KMS-11 (cell line): ENCODE measurements around the gene ATL2.
"Not testable (repeated sequence)": the region's sequence is repeated elsewhere in the genome, so short reads cannot be mapped to it uniquely, and the experiment has no call there.

Experiments
- H2AFZ ChIP-seq: fragments of 200-600 bp; sonication (generic); 2 replicates; pipeline ENCODE4 v1.6.1; 2016; ENCODE audit warnings: antibody characterized with exemption, mixed run types, low read depth
- H3K27ac ChIP-seq: fragments of 200-600 bp; sonication (generic); 2 replicates; pipeline ENCODE4 v1.6.1; 2016; ENCODE audit warnings: mild to moderate bottlenecking, mixed run types
- H3K27me3 ChIP-seq: fragments of 200-600 bp; sonication (generic); 2 replicates; pipeline ENCODE4 v1.6.1; 2017; ENCODE audit warnings: mild to moderate bottlenecking, low read depth, mixed run types, moderate library complexity; ENCODE audit not compliant: insufficient read depth
- H3K36me3 ChIP-seq: fragments of 200-600 bp; sonication (generic); 2 replicates; pipeline ENCODE4 v1.6.1; 2017; ENCODE audit warnings: mild to moderate bottlenecking, mixed run types; ENCODE audit not compliant: insufficient read depth
- H3K4me1 ChIP-seq: fragments of 200-600 bp; sonication (generic); 2 replicates; pipeline ENCODE4 v1.6.1; 2016; ENCODE audit warnings: mild to moderate bottlenecking, low read depth, mixed run types; ENCODE audit not compliant: poor library complexity, severe bottlenecking
- H3K4me2 ChIP-seq: fragments of 200-600 bp; sonication (generic); 2 replicates; pipeline ENCODE4 v1.7.0; 2016; ENCODE audit warnings: mild to moderate bottlenecking, mixed run types
- H3K4me3 ChIP-seq: fragments of 200-600 bp; sonication (generic); IDR thresholded peaks from 2 replicates; pipeline ENCODE4 v1.6.1; 2017; ENCODE audit warnings: low read depth, low read length, mixed read lengths; ENCODE audit not compliant: insufficient read depth
- H3K79me2 ChIP-seq: fragments of 200-600 bp; sonication (generic); 2 replicates; pipeline ENCODE4 v1.6.1; 2016; ENCODE audit warnings: low read depth, mixed run types; ENCODE audit not compliant: insufficient read depth
- H3K9ac ChIP-seq: fragments of 200-600 bp; sonication (generic); 2 replicates; pipeline ENCODE4 v1.6.1; 2016; ENCODE audit warnings: mild to moderate bottlenecking, mixed run types
- H4K20me1 ChIP-seq: fragments of 200-600 bp; sonication (generic); 2 replicates; pipeline ENCODE4 v1.6.1; 2016; ENCODE audit warnings: mild to moderate bottlenecking, mixed run types; ENCODE audit not compliant: insufficient read depth
- TF ChIP-seq, protein P1 (sequence below): fragments of 200-600 bp; sonication (generic); conservative IDR thresholded peaks from 2 replicates; pipeline ENCODE4 v1.6.1; 2017; ENCODE audit warnings: low read depth, mild to moderate bottlenecking, antibody characterized with exemption, low read length, moderate library complexity, mixed read lengths

The ATL2 gene

DNA sequence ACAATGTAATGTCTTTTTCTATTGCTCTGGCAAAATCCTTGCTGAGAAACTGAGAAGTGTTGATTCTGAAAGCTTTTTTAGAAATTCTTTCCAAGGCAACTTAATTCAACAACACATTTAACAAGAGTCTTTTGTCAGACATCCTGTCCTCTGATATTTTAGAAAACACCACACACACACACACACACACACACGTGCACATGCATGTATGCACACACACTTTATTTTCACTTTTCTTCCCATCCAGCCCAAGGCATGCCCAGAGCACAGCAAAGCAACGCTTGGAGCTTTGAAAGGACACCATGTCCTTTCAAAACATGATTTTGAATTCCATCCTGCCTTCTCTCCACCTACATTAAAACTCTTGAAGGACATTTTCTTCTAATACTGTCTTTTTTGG is 116.1 kb downstream of the ATL2 start:
- H3K4me3 ChIP-seq, result no peak overlapping the region
- TF ChIP-seq, protein P1, sequence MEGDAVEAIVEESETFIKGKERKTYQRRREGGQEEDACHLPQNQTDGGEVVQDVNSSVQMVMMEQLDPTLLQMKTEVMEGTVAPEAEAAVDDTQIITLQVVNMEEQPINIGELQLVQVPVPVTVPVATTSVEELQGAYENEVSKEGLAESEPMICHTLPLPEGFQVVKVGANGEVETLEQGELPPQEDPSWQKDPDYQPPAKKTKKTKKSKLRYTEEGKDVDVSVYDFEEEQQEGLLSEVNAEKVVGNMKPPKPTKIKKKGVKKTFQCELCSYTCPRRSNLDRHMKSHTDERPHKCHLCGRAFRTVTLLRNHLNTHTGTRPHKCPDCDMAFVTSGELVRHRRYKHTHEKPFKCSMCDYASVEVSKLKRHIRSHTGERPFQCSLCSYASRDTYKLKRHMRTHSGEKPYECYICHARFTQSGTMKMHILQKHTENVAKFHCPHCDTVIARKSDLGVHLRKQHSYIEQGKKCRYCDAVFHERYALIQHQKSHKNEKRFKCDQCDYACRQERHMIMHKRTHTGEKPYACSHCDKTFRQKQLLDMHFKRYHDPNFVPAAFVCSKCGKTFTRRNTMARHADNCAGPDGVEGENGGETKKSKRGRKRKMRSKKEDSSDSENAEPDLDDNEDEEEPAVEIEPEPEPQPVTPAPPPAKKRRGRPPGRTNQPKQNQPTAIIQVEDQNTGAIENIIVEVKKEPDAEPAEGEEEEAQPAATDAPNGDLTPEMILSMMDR, result no peak
- H3K27ac ChIP-seq, result no peak overlapping the region
- H3K27me3 ChIP-seq, result no peaks in the 10 kb centered on the region
- no peaks in the 10 kb centered on the region for H3K36me3 ChIP-seq
- H3K79me2 ChIP-seq, result no peaks in the 10 kb centered on the region
- no peak overlapping the region for H3K4me2 ChIP-seq
- no peak overlapping the region for H3K9ac ChIP-seq
- no peaks in the 10 kb centered on the region for H4K20me1 ChIP-seq
- no peaks in the 10 kb centered on the region for H3K4me1 ChIP-seq
- no peak overlapping the region for H2AFZ ChIP-seq

DNA sequence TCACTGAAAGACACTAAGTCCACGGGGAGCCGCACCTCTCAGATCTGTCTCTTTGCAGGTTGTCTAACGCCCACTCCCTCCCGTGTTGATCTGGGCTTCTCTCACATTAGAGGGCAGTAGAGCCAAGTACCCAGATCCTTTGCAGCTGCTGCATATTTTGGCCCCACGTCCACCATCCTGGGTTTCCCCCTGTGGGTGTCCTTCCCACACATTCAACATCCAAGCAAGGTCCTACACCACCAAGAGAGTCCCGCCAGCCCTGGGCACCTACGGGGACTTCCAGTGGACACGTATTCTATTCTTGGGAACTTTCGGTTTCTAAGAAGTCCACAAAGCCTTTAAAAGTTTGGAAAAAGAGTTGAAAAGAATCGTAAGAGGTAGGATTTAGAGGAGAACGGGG is 116.6 kb downstream of the ATL2 start:
- TF ChIP-seq, protein P1, result no peak
- H3K27ac ChIP-seq, result no peak overlapping the region
- no peaks in the 10 kb centered on the region for H3K79me2 ChIP-seq
- H3K4me1 ChIP-seq, result no peaks in the 10 kb centered on the region
- H4K20me1 ChIP-seq, result no peaks in the 10 kb centered on the region
- H3K4me3 ChIP-seq, result no peak overlapping the region
- H2AFZ ChIP-seq, result no peak overlapping the region
- no peaks in the 10 kb centered on the region for H3K36me3 ChIP-seq
- no peak overlapping the region for H3K9ac ChIP-seq
- no peak overlapping the region for H3K4me2 ChIP-seq
- H3K27me3 ChIP-seq, result no peaks in the 10 kb centered on the region

DNA sequence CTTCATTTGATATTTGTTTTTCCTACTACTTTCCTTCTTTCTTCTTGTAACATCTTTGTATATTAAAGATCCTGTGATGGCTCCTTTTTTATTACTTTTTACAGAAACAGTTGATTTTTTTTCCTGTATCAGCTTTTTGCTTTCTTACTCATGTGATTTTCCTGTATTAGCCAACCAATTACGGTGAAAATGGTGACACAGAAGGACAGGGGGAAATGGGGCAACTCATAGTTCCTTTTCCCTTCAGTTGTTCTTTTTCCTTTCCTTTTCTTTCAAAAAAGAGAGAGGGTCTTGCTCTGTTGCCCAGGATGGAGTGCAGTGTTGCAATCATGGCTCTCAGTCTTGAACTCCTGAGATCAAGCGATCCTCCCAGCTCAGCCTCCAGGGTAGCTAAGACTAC is 117.8 kb downstream of the ATL2 start:
- H3K27me3 ChIP-seq, result no peaks in the 10 kb centered on the region
- no peaks in the 10 kb centered on the region for H3K4me1 ChIP-seq
- TF ChIP-seq, protein P1, result no peak
- H3K4me3 ChIP-seq, result no peak overlapping the region
- H3K79me2 ChIP-seq, result no peaks in the 10 kb centered on the region
- no peaks in the 10 kb centered on the region for H3K36me3 ChIP-seq
- H3K4me2 ChIP-seq, result no peak overlapping the region
- no peak overlapping the region for H3K27ac ChIP-seq
- no peak overlapping the region for H3K9ac ChIP-seq
- no peak overlapping the region for H2AFZ ChIP-seq
- no peaks in the 10 kb centered on the region for H4K20me1 ChIP-seq

DNA sequence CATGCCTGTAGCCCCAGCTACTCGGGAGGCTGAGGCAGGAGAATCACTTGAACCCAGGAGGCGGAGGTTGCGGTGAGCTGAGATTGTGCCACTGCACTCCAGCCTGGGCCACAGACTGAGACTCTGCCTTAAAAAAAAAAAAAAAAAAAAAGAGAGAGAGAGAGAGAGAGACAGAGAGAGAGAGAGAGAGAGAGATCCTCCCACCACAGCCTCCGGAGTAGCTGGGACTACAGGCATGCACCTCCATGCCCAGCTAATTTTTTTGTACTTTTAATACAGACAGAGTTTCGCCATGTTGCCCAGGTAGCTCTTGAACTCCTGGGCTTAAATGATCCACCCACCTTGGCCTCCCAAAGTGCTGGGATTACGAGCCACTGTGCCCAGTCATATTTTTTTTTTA is 119.4 kb downstream of the ATL2 start:
- not testable (repeated sequence) for H3K4me1 ChIP-seq, H3K36me3 ChIP-seq, H3K9ac ChIP-seq, H3K79me2 ChIP-seq, H4K20me1 ChIP-seq, H3K27me3 ChIP-seq, H3K4me3 ChIP-seq, H2AFZ ChIP-seq, H3K4me2 ChIP-seq, H3K27ac ChIP-seq

DNA sequence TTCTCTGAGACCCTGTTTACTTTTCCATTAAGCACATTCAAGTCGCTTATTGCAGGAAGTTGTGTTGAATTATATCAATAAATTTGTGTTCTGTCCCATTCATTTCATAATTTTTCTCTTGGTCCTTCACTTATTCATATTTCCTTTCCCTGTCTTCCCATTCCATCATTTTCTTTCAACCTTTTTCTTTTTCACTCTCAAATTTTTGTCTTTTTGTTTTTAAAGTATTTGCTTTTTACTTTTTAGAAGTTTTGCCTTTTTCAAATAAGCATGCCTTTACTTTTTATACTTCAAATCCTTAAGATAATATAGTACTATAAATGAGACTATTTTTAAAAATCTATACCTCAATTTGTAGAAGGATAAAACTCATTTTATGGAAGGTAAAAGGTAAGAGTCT is 120.5 kb downstream of the ATL2 start:
- Histone ChIP-seq H4K20me1 (no peaks in the 10 kb centered on the region), H2AFZ (no peak overlapping the region), H3K79me2 (no peaks in the 10 kb centered on the region), H3K4me2 (no peak overlapping the region), H3K27ac (no peak overlapping the region), H3K9ac (no peak overlapping the region), H3K27me3 (no peaks in the 10 kb centered on the region), H3K36me3 (no peaks in the 10 kb centered on the region), H3K4me1 (no peaks in the 10 kb centered on the region), H3K4me3 (no peak overlapping the region)
- TF ChIP-seq, protein P1, result no peak
